HPDE6-E6E7 (cell line): ENCODE results near the gene ABCC5.
A peak's percentile ranks its signal among the peaks of the same experiment; 100 is the strongest.
"Not testable (repeated sequence)": the region's sequence is repeated elsewhere in the genome, so short reads cannot be mapped to it uniquely, and the experiment has no call there.

Source experiments
- DNase-seq: peaks from one replicate; pipeline ENCODE4 v3.0.0; 2011; ENCODE audit warnings: missing footprints; ENCODE audit errors: extremely low spot score

ABCC5 gene

DNA sequence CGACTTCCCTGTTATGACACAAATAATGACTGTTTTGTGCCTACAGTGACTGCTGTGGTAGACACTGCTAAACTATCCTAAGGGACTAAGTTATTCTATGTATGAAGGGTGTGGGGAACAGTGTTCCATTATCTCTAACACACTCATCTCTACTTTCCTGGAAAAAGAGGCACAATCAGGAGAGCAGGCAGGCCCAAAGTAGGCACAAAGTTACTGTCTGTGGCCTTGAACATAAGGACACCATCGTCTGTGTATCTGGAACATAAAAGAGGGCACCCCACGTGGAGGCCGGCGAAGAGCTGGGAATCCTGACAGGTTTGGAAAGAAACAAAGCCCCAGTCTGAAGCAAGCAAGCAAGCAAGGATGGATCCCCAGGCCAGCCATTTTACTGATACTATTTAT lies 1.5 kb downstream of the ABCC5 start:
- no peak for DNase-seq

GRCh38 chr3:184015381-184016019 lies 2.2 kb downstream of the ABCC5 start:
- no peak for DNase-seq

GRCh38 chr3:184011937-184012889 lies 5.5 kb downstream of the ABCC5 start:
- DNase-seq, result no peak

DNA sequence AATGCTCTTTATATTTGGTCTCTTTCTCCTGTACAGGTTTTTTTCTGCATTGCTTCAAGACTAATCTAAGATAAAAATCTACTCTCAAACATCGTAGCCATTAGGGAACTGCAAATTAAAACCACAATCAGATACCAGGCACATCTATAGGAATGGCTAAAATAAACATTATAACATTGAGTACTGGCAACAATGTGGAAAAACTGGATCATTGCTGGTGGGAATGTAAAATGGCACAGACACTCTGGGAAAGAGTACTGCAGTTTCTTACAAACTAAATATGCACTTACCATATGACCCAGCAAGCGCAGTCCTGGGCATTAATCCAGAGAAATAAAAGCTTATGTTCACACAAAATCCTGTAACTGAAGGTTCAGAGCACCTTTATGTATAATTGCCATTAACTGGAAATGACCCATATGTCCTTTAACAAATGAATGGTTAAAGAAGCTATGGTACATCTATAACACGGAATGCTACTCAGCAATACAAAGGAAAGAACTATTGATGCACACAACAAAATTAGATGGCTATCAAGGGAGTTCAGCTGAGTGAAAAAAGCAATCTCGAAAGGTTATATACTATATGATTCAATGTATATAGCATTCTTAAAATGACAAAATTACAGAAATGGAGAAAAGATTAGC lies 6.3 kb downstream of the ABCC5 start:
- no peak for DNase-seq

GRCh38 chr3:184008161-184008560 lies 9.5 kb downstream of the ABCC5 start:
- no peak for DNase-seq

GRCh38 chr3:184007143-184007813 lies 10.4 kb downstream of the ABCC5 start:
- DNase-seq, result not testable (repeated sequence)

DNA sequence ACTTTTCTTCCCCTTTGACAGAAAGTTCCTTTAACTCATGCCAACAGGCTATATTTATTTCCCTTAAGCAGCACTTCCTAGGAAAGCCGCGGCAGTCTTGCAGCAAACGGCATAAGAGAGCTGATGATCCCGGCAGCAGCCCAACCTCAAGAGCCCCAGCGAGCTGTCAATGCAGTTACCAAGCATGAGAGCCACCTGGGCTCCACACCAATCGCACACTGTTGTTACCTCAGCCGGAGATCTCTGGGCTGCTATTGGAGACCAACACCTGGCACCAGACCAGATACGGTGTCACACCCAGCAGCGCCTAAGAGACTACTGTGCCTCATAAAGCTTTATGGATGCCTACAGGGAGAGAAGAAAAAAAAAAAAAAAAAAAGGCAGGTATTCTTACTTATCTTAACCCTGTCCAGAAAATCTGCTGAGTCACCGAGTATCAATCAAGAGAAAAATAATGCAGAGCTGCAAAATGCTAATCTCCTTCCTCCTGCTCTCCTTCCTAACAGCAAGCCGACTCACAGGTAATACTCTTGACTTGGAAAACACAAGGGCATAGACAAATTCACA lies 11.7 kb downstream of the ABCC5 start:
- DNase-seq, result peak; percentile 89

DNA sequence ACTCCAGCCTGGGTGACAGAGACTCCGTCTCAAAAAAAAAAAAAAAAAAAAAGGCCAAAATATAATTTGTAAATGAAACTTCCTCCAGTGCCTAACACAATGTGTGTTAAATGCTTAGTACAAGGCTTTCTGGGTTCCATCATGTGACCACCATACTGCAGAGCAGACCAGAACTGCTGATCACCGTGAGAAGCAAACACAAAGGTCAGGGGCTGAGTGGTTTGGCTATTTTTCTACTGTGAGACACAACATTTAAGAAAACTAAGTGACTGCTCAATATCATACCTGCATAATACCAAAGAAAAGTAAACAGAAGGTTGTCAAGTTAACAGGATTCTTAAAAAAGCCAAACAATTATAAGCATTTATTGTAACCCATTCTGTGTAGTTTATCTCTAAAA lies 13.2 kb downstream of the ABCC5 start:
- DNase-seq, result no peak

DNA sequence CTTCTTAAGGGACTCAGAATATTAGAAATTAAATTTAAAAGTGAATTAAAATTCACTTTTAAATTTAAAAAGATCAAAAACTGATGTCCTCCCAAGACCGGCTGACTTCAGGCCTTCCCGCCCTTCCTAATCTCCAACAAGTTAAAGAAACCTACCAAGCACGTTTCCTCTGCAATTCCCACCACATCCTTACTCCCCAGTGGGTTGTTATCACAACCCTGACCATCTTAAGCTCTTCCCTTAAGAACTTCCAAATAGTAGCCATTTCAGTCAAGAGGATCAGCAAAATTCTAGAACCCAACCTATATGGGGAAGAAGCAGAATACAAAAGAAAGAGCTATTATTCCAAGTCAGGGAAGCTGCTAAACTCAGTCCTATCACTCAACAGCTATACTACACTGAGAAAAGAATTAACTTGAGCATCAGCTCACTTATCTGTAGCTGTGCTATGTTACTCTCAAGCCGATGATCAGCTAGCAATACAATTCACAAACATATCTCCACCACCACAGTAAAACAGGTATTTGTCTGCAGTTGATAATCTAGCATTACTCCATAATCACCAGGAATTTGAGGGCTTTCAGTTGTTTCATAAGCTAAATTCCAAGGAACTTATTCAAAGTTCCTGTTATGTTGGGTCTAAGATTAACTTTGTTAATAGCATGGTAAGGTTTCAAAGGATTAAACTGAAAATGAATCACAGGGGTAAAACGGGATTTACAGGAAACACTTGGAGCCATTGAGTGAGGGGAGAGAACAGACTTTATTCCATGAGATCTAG lies 14.3 kb downstream of the ABCC5 start:
- DNase-seq, result no peak

GRCh38 chr3:184002469-184002868 lies 15.2 kb downstream of the ABCC5 start:
- no peak for DNase-seq

GRCh38 chr3:184001761-184002160 lies 15.9 kb downstream of the ABCC5 start:
- no peak for DNase-seq

- peak; percentile 42 for DNase-seq
These were observed 26.3 kb downstream of the ABCC5 start for GRCh38 chr3:183991403-183991802.

DNA sequence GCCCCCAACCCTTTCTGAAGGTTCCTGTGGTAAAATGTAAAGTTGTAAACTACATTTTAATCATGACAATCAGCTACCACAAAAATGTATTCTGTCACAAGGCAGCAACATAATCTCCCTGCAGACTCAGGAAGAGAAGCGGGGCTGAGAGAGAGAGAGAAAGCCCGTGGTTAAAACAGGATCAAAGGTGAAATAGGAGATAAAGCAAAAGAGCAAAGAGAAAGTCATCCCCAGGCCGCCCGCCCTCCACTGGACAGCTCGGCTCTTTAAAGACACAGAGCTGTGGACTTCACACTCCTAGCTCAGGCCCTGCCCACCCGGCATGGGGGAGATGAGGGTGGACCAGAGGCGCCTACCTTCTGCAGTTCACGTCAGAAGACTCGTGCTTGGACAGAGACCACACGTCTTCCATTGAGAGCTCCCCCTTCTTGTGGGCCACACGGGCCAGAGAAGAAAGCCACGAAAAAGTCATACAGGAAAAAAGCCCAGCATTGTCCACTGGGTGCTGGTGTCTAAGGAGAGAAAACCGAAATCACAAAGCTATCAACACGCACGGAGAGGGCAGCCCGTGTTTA lies 29.4 kb downstream of the ABCC5 start:
- DNase-seq, result no peak

DNA sequence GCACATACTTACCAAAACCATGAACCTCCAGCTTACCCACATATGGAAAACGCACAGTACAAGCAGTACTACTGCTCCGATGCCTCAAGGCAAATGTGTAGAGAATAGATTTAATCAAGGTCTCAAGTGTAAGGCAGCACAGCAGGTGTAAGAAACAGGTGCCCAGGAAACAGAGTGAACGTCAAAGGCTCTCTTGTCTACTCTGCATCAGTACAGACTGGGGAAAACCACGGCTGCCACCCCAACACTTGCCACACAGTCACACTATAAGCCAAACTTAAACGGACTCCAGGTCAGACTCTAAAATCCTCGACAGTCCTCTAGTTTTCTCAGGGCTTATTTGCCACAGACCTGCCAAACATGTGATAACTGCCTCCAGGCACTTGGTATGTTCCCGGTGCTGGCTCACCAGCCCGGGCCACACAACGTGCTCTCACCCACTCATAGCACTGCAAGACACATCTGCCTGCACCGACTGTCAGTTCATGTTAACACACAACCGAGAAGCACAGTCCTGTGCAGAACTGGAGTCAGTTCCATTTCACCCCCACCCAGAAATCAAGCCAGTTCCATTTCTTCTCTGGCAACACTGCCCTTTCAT lies 30.6 kb downstream of the ABCC5 start:
- no peak for DNase-seq

DNA sequence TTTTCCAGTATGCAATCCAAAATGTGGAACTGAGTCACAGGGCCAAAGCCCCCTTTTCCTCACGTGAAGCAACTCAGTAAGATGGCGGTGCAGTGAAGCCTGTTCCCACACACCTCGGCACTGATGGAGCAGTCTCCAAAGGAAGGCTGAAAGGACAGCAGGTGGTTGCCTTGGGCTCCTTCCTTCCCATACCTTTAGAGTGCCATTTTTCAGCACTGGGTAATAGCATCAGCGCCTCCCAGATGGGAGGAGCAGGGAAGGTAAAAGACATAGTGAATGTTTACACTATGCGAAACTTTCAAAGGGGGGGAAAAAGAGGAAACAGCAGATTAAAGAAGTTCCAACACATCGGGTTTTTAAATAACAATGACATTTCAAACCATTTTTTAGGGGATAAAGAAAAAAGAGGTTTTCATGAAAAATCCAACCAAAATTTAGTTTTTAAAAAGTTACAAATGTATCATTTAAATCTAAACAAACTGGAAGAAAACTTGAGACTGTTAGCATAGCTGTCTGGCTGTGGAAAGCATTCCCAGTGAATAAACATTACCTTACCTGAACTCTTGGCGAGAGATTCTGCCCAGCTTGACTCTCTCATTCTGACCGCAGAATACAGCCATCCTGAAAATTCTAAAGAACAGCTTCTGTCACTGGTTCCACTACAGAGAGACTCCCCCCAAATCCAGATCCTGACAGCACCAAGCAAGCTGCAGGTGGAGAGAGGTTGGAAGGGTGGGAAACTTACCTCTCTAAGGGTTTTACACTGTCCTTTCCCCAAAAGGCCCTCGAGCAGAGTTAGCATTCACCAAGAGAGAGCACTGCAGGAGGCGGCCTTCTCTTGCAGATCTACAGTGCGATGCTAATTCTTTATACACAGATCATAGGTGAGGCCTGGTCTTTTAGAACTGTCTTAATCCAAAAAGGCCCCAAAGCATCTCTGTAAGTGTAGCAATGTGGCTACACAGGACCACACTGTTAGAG lies 32.6 kb downstream of the ABCC5 start:
- DNase-seq, result no peak

DNA sequence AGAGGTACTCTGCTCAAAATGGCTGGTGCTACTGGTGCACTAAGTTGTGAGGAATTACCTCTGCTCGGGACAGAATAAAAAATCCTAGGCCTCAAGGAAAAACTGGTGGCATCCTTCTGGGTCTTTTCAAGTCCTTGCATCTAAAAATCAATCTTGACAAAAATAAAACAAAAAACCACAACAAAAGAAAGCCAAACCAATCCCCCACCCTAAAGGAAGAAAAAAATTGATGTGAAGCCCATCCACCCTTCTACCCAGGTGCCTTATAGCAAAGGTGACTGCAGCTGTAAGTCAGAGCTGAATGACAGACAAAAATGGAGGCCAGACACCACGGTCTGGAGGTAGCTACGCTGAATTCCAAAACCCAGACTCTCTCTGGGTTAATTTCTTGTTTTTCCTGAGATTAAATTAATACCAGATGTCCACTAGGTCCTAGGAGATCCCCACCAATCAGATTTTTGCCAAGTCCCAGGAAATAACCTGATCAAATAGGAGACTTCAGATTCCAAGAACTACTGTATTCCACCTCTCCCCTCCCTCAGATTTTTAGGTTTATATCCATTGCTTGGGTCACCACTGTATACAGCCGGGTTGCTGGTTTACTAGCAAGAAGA lies 33.5 kb downstream of the ABCC5 start:
- no peak for DNase-seq

DNA sequence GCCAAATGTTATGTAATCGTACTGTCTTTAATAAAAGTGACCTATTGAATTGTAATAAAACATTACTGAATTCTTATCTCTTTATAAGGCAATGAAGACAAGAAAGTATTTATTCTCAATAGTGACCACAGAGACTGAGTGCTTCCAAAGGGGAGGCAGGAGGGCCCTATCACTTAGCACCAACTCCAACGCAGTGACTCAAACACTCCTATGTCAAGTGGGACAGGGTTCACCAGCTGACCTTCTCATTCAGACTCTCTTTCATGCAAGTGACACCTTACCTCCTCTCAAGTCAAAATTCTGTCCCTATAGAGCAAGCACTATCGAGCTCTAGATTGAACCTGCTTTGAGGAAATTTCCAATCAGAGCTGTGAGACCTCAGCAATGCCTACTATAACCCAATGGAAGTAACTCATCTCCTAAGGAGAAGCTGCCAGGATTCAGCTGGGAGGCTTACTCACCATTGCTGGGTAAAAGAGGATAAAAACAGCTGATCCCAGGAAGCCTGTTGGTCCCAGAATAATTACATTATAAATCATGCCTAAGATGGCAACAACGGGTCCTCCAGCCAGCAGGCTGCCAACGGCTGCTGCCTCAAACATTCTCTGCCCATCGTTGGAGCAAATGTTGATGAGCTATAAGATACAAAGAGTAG lies 35.6 kb downstream of the ABCC5 start:
- no peak for DNase-seq

- no peak for DNase-seq
These were observed 37.3 kb downstream of the ABCC5 start for GRCh38 chr3:183980403-183980802.
